Measurements from ENCODE around the gene L1CAM.
"Not testable (repeated sequence)": the region's sequence is repeated elsewhere in the genome, so short reads cannot be mapped to it uniquely, and the experiment has no call there.

Gene L1CAM

GRCh38 chrX:153818064-153818463 lies 67.9 kb downstream of the L1CAM start:
- in situ Hi-C loops (cut with MboI; ENCODE audit: low pct_unique_long_range_greater_than_20kb, low sequenced_read_pairs); DNase-seq: not testable (repeated sequence)

- in situ Hi-C loops (cut with MboI; ENCODE audit: low pct_unique_long_range_greater_than_20kb, low sequenced_read_pairs): no loop called here
- DNase-seq: peak; percentile 60
Measured at GRCh38 chrX:153816831-153817690, 68.9 kb downstream of the L1CAM start.

GRCh38 chrX:153814591-153815315 lies 71.2 kb downstream of the L1CAM start:
- in situ Hi-C loops (cut with MboI; ENCODE audit: low pct_unique_long_range_greater_than_20kb, low sequenced_read_pairs): no loop called here
- DNase-seq: peak; percentile 53

GRCh38 chrX:153813161-153813560 lies 72.8 kb downstream of the L1CAM start:
- in situ Hi-C loops (cut with MboI; ENCODE audit: low pct_unique_long_range_greater_than_20kb, low sequenced_read_pairs): no loop called here

GRCh38 chrX:153812220-153812619 lies 73.8 kb downstream of the L1CAM start:
- no peak for DNase-seq
- in situ Hi-C loops (cut with MboI; ENCODE audit: low pct_unique_long_range_greater_than_20kb, low sequenced_read_pairs): no loop called here

More at GRCh38 chrX:153813161-153813560, 72.8 kb downstream of the L1CAM start:
- no peak for DNase-seq

Measured in KBM-7 (cell line).